HK-2 (cell line): ENCODE measurements around the gene IRF8.
"Not testable (repeated sequence)": the region's sequence is repeated elsewhere in the genome, so short reads cannot be mapped to it uniquely, and the experiment has no call there.

Source experiments
- DNase-seq: peaks from one replicate; pipeline ENCODE4 v3.0.0-alpha.2; 2018; ENCODE audit not compliant: unreplicated experiment

The IRF8 gene

GRCh38 chr16:85935391-85935973, 36.5 kb downstream of the IRF8 start:
- DNase-seq = no peak

GRCh38 chr16:85935974-85936760, 37.2 kb downstream of the IRF8 start:
- no peak for DNase-seq

DNA sequence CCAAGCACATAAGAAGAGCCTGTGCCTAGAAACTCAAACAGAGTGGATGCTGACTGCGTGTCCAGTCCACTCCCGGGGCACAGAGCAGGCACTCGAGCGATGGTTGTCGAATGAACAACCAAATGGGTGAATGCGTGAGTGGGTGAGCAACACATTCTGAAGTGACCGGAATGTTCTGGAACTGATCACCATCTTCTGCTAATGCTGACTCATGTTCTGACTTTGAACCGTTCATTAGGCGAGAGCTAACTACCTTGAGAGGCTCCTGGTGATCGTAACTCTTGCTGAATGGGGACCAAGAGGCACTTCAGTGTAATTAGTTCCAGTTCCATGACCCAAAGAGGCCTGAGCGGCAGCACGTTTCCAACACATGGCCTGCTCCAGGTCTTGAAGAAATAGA, 37.9 kb downstream of the IRF8 start:
- no peak for DNase-seq

GRCh38 chr16:85940214-85940613, 41.3 kb downstream of the IRF8 start:
- DNase-seq = peak; percentile 20

DNA sequence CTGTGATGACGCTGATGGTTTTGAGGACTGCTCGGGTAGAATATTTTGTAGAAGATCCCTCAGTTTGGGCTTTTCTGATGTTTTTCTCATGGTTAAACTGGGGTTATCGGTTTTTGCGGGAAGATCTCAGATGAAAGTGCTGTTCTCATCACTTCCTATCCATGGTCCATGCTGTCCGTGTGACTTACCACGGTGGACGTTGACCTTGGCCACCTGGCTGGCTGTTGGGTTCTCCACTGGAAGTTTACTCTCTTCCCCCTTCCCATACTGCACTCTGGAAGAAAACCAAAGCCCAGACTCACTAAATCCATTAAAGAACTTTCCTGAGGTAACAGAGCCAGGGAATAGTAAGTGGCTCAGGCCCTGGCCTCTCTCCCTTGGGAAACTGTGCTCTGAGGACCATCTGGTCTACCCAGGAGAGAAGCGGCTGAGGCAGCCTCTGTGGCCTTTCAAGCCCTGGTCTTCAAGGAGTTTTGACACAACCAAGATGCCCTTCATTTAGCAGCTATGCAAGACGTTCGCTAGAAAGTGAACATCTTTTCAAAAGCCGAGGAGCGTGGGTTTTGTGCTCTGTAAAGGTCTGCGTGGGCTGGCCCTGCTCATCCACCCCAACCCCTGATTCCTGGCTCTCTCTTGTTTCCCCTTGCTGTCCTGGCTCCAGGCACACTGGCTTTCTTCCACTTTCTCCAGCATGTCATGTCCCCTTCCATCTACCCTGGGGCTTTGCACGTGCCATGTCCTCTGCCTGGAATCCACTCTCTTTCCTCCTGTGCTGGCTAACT, 43.1 kb downstream of the IRF8 start:
- no peak for DNase-seq

GRCh38 chr16:85942659-85943058, 43.7 kb downstream of the IRF8 start:
- DNase-seq = not testable (repeated sequence)

- no peak for DNase-seq
Observed at GRCh38 chr16:85943711-85944110, 44.7 kb downstream of the IRF8 start.

GRCh38 chr16:85944572-85945423, 45.8 kb downstream of the IRF8 start:
- DNase-seq = no peak

GRCh38 chr16:85945424-85945751, 46.4 kb downstream of the IRF8 start:
- DNase-seq = no peak

DNA sequence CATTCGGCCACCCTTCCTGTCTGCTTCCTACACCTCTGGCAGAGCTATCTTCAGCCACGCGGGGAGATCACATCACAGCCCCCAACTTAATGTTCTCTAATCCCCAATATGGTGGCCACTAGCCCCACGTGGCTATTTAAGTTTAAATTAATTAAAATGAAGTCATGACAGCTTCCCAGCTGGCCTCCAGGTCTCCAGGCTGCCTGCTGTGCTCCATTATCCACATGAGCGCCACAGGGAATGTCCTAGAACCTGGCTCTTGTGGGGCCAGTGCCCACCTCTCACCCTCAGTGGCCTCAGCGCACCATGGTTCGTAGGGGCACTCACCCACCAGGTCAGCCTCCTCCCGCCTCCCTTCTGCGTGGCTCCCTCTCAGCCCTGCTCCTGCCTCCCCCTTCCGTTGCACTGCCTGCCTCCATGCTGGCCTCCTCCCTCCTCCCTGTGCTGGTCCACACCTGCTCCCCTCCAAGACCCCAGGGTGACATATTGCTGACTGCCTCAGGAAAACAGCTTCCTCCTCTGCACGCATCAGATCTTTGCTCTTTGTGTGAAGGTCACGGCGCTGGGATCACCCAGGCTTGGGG, 47.7 kb downstream of the IRF8 start:
- no peak for DNase-seq

- DNase-seq = no peak
Observed at GRCh38 chr16:85947230-85948137, 48.5 kb downstream of the IRF8 start.

DNA sequence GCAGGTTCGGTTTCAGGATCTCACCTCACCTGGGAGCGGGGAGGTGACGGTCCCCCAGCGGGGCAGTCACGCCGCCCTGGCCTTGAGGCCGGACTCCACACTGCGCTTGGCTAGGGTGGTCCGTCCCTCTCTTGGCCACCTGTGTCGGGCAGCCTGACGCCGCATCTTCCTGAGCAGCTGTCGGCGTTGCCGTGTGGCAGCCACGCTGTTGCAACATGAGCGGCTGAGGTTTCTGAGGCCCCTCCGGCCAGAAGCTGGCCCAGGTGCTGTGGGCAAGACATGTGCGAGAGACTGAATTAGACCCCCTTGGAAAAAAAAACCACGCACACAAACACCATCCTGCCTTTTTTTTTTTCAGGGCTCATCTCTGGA, 49.2 kb downstream of the IRF8 start:
- no peak for DNase-seq

DNA sequence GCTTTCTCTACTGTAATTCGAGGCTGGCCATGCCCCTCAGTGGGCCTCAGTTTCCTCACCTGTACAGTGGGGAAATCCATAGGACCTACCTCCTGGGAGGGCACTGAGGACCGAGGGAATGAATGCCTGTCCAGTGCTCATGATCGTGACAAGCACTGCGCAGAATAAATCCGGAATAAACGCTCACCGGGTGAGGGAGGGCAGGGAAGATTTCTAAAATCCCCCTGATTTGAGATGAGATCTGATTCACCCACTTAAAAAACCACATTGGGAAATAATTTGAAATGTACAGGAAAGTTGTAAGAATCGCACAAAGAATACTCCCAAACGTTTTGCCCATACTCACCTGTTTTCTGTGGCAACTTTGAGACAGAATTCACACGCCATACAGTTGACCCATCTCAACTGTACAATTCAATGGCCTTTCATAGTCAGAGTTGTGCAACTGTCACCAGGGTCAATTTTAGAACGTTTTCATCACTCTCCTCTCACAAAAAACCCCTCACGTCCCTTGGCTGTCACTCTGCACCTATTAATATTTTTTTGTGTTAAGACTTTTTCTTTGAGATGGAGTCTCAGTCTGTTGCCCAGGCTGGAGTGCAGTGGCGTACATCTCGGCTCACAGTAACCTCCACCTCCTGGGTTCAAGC, 49.8 kb downstream of the IRF8 start:
- DNase-seq = no peak

DNA sequence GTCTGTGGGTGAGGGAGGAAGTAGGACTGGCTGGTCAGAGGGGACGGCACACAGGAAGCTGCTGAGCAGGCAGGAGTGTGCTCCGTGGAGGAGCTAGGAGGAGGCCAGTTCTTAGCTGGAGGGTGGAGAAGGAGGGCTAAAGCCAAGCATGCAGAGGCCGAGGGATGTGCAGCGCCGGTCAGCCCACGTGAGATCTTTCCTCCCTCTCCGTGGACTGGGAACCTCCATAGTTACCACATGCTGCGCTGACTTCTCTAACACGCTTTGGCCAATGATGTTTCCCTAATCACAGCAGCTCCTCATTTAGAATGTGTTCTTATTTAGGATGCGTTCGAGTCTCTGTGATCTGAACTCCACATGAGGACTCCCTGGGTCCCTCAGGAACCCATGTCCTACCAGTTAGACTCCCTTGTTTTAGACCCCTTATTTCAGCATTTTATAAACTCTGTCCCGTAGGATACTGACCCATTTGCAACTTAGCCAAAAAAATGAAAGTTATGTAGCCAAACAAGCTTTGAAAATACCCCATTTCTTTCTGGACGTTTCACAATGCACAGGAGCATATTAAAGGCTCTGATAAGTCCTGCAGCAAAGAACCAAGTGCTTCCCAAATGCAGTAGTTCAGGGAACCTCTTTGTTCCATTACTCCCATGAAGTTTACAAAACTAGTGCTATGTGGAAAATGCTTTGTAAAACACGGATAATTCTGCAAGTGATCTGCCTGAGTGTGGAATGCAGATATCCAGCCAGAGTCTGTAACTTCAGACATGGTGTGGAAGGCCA, 51.4 kb downstream of the IRF8 start:
- DNase-seq = no peak

- DNase-seq = no peak
Observed at GRCh38 chr16:85952197-85952596, 53.2 kb downstream of the IRF8 start.

GRCh38 chr16:85952811-85953210, 53.8 kb downstream of the IRF8 start:
- no peak for DNase-seq

- no peak for DNase-seq
Observed at GRCh38 chr16:85954927-85955519, 56.1 kb downstream of the IRF8 start.

- no peak for DNase-seq
Observed at GRCh38 chr16:85955566-85955965, 56.6 kb downstream of the IRF8 start.

DNA sequence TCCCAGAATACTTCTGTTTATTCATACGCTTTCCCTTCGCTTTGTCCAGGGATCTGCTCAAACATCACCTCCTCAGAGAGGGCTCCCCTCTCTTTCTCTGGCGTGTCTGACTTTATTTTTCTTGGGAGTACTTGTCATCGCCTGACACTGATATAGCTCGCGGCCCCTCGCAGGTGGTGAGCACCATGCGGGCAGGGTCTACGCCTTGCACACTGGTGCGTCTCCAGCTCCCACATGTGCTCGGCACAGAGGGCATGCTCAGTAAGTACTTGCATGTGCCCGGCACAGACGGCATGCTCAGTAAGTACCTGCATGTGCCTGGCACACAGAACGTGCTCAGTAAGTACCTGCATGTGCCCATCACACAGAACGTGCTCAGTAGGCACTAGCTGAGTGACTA, 57.5 kb downstream of the IRF8 start:
- DNase-seq = no peak
